Measurements from ENCODE around the gene CFAP73.

Gene CFAP73

GRCh38 chr12:113149361-113150150 lies at the start of gene CFAP73:
Gene CFAP73 (plus strand): TSS chr12:113149724. CDS start chr12:113149858, 134 bp downstream.
- Histone ChIP-seq H3K27me3 (ENCODE audit: insufficient read depth, low read length) (peaks cover 44% of the 10 kb centered on the region), H3K9me3 (ENCODE audit: insufficient read depth, low read depth, low read length) (no peaks in the 10 kb centered on the region), H3K4me1 (ENCODE audit: insufficient read depth, low read length) (peaks cover 10% of the 10 kb centered on the region), H3K9ac (ENCODE audit: low read depth, low read length) (no peak within 1 kb of the TSS), H3K4me3 (ENCODE audit: low read length) (peak within 1 kb of the TSS; percentile 58; the same call in 1 of the 2 replicates), H3K36me3 (ENCODE audit: insufficient read depth, low read depth, low read length) (no peaks in the 10 kb centered on the region), H3K27ac (ENCODE audit: low read length) (no peak within 1 kb of the TSS)

GRCh38 chr12:113099764-113100163 lies 49.8 kb upstream of the CFAP73 start:
- Histone ChIP-seq H3K27ac (ENCODE audit: low read length) (no peak overlapping the region), H3K36me3 (ENCODE audit: insufficient read depth, low read depth, low read length) (no peaks in the 10 kb centered on the region), H3K9me3 (ENCODE audit: insufficient read depth, low read depth, low read length) (no peaks in the 10 kb centered on the region), H3K4me1 (ENCODE audit: insufficient read depth, low read length) (no peaks in the 10 kb centered on the region; the same call in 1 of the 2 replicates), H3K27me3 (ENCODE audit: insufficient read depth, low read length) (peaks cover 3% of the 10 kb centered on the region; the same call in 1 of the 2 replicates), H3K4me3 (ENCODE audit: low read length) (no peak overlapping the region), H3K9ac (ENCODE audit: low read depth, low read length) (no peak overlapping the region)

DNA sequence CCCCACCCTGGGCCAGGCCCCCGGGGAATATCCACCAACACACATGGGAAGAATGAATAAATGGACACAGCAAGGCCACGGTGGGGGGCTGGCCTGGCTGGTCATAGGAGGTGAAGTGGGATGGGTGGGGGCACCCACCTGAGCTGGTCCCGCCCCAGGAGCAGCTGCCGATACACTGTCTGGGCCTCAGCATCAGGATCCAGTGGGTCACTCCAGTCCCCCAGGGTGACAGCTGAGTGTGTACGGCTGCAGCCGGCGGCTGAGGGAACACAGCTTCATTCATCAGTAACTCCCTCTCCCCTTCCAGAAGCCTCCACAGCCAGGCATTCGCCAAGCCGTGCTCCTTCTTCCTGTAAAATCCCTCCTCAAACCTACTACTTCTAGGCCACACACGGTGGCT lies 47.8 kb upstream of the CFAP73 start:
- Histone ChIP-seq H3K9ac (ENCODE audit: low read depth, low read length) (no peak overlapping the region), H3K4me1 (ENCODE audit: insufficient read depth, low read length) (no peaks in the 10 kb centered on the region; the same call in 1 of the 2 replicates), H3K9me3 (ENCODE audit: insufficient read depth, low read depth, low read length) (no peaks in the 10 kb centered on the region), H3K27ac (ENCODE audit: low read length) (no peak overlapping the region), H3K36me3 (ENCODE audit: insufficient read depth, low read depth, low read length) (no peaks in the 10 kb centered on the region), H3K4me3 (ENCODE audit: low read length) (no peak overlapping the region), H3K27me3 (ENCODE audit: insufficient read depth, low read length) (peaks cover 7% of the 10 kb centered on the region; the same call in 1 of the 2 replicates)

- Histone ChIP-seq H3K27ac (ENCODE audit: low read length) (no peak overlapping the region), H3K27me3 (ENCODE audit: insufficient read depth, low read length) (peaks cover 7% of the 10 kb centered on the region; the same call in 1 of the 2 replicates), H3K36me3 (ENCODE audit: insufficient read depth, low read depth, low read length) (no peaks in the 10 kb centered on the region), H3K4me1 (ENCODE audit: insufficient read depth, low read length) (no peaks in the 10 kb centered on the region; the same call in 1 of the 2 replicates), H3K9me3 (ENCODE audit: insufficient read depth, low read depth, low read length) (no peaks in the 10 kb centered on the region), H3K9ac (ENCODE audit: low read depth, low read length) (no peak overlapping the region), H3K4me3 (ENCODE audit: low read length) (no peak overlapping the region)
Observed at GRCh38 chr12:113102811-113103210, 46.7 kb upstream of the CFAP73 start.

GRCh38 chr12:113103756-113104450 lies 45.6 kb upstream of the CFAP73 start:
- Histone ChIP-seq H3K36me3 (ENCODE audit: insufficient read depth, low read depth, low read length) (no peaks in the 10 kb centered on the region), H3K27ac (ENCODE audit: low read length) (no peak overlapping the region), H3K4me1 (ENCODE audit: insufficient read depth, low read length) (no peaks in the 10 kb centered on the region)

DNA sequence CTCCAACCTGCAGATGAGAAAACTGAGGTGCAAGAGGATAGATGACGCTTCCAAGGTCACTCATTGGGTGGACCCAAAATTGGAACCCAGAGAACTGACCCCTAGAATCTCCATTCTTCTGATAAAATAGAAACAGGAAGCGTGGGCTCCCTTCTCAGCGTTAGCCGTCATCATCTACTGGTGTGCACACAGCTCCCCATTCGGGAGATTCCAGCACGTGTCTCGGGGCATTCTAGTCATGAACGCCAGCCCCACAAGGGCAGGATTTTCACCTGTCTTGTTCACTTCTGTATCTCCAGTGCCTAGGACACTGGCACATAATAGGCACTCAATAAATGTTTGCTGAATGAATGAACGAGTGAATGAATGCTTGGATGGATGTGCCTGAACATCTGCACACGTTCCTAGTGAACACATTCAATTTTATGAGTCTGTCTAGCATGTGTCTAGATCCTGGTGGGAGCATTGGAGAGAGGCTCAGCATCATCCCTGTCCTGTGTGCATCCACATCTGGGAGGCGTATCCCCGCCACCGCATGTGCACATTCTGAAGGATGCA lies 44.5 kb upstream of the CFAP73 start:
- Histone ChIP-seq H3K4me1 (ENCODE audit: insufficient read depth, low read length) (no peaks in the 10 kb centered on the region), H3K27me3 (ENCODE audit: insufficient read depth, low read length) (peaks cover 7% of the 10 kb centered on the region; the same call in 1 of the 2 replicates), H3K4me3 (ENCODE audit: low read length) (no peak overlapping the region), H3K27ac (ENCODE audit: low read length) (no peak overlapping the region), H3K36me3 (ENCODE audit: insufficient read depth, low read depth, low read length) (no peaks in the 10 kb centered on the region), H3K9me3 (ENCODE audit: insufficient read depth, low read depth, low read length) (no peaks in the 10 kb centered on the region), H3K9ac (ENCODE audit: low read depth, low read length) (no peak overlapping the region)

More at GRCh38 chr12:113103756-113104450, 45.6 kb upstream of the CFAP73 start:
- H3K4me3 ChIP-seq (ENCODE audit: low read length), result peak overlapping the region; percentile 78
- no peaks in the 10 kb centered on the region for H3K9me3 ChIP-seq (ENCODE audit: insufficient read depth, low read depth, low read length)
- H3K9ac ChIP-seq (ENCODE audit: low read depth, low read length), result peak overlapping the region; percentile 71; the same call in 1 of the 2 replicates
- peaks cover 7% of the 10 kb centered on the region; the same call in 1 of the 2 replicates for H3K27me3 ChIP-seq (ENCODE audit: insufficient read depth, low read length)

DNA sequence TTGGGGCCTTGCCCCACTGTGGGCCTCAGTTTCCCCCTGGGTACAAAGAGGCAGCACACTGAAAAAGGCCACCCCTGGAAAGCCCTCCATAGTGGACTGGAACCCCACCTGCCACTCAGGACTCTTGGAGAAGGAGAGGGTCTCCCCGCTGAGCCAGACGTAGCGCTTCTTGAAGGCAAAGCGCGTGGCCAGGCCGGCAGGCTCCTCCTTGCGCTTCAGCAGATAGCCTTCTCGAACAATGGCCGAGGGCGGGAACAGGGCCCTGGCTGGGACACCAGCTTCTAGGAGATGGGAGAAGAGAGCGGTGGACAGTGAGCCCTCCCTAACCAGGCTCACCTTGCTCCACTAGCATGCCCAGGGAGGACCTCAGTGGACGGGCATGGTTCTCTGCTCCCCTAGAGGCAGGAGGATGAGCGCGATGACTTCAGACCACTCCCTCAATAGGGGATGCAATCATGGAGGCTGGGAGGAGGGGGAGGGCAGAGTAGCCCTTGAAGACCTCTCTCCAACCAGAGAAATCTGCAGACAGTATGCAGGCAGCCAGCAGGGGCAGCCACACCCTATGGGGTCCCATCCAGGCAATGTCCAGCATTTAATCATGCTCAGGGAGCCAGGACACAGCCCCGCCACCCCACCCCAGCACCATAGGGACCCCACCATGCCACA lies 43.8 kb upstream of the CFAP73 start:
- H3K27me3 ChIP-seq (ENCODE audit: insufficient read depth, low read length), result peaks cover 7% of the 10 kb centered on the region; the same call in 1 of the 2 replicates
- H3K36me3 ChIP-seq (ENCODE audit: insufficient read depth, low read depth, low read length), result no peaks in the 10 kb centered on the region
- H3K9me3 ChIP-seq (ENCODE audit: insufficient read depth, low read depth, low read length), result no peaks in the 10 kb centered on the region
- H3K4me3 ChIP-seq (ENCODE audit: low read length), result no peak overlapping the region
- H3K4me1 ChIP-seq (ENCODE audit: insufficient read depth, low read length), result no peaks in the 10 kb centered on the region
- H3K9ac ChIP-seq (ENCODE audit: low read depth, low read length), result no peak overlapping the region
- H3K27ac ChIP-seq (ENCODE audit: low read length), result no peak overlapping the region

GRCh38 chr12:113106361-113106760 lies 43.2 kb upstream of the CFAP73 start:
- Histone ChIP-seq H3K36me3 (ENCODE audit: insufficient read depth, low read depth, low read length) (no peaks in the 10 kb centered on the region), H3K27ac (ENCODE audit: low read length) (no peak overlapping the region), H3K4me1 (ENCODE audit: insufficient read depth, low read length) (no peaks in the 10 kb centered on the region), H3K27me3 (ENCODE audit: insufficient read depth, low read length) (peaks cover 7% of the 10 kb centered on the region; the same call in 1 of the 2 replicates), H3K4me3 (ENCODE audit: low read length) (no peak overlapping the region), H3K9ac (ENCODE audit: low read depth, low read length) (no peak overlapping the region), H3K9me3 (ENCODE audit: insufficient read depth, low read depth, low read length) (no peaks in the 10 kb centered on the region)

DNA sequence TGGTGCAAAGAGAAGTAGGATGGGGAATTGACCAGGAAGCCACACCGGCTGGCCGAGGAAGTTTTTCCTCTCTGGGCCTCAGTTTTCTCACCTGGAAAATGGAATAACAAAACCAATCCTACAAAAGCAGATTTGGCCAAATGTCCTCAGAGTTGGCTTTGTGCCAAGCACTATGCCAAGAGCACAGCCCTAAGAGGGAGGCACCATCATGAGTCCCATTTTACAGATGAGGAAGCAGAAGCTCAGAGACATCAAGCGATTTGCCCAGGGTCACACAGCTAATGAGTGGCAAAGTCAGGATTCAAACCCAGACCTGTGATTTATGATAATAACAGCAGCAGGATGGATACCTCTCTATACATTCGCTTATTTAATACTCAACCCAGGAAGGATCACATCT lies 41.2 kb upstream of the CFAP73 start:
- Histone ChIP-seq H3K27me3 (ENCODE audit: insufficient read depth, low read length) (peaks cover 7% of the 10 kb centered on the region; the same call in 1 of the 2 replicates), H3K27ac (ENCODE audit: low read length) (no peak overlapping the region), H3K36me3 (ENCODE audit: insufficient read depth, low read depth, low read length) (no peaks in the 10 kb centered on the region), H3K4me3 (ENCODE audit: low read length) (no peak overlapping the region), H3K9ac (ENCODE audit: low read depth, low read length) (no peak overlapping the region), H3K9me3 (ENCODE audit: insufficient read depth, low read depth, low read length) (no peaks in the 10 kb centered on the region), H3K4me1 (ENCODE audit: insufficient read depth, low read length) (no peaks in the 10 kb centered on the region)

- Histone ChIP-seq H3K9ac (ENCODE audit: low read depth, low read length) (no peak overlapping the region), H3K36me3 (ENCODE audit: insufficient read depth, low read depth, low read length) (no peaks in the 10 kb centered on the region), H3K9me3 (ENCODE audit: insufficient read depth, low read depth, low read length) (no peaks in the 10 kb centered on the region), H3K27ac (ENCODE audit: low read length) (no peak overlapping the region), H3K4me3 (ENCODE audit: low read length) (no peak overlapping the region), H3K27me3 (ENCODE audit: insufficient read depth, low read length) (peaks cover 7% of the 10 kb centered on the region; the same call in 1 of the 2 replicates), H3K4me1 (ENCODE audit: insufficient read depth, low read length) (no peaks in the 10 kb centered on the region)
Observed at GRCh38 chr12:113109360-113109759, 40.2 kb upstream of the CFAP73 start.

Measured in iPS-20b (cell line).